Cardiac septum (tissue), 1 donor: ENCODE results near the gene SCMH1. TPM values are rescaled to one million over a fixed set of nuclear protein-coding genes. Genes with fewer than 3 reads are reported as not detected.

Experiments used
- DNase-seq: peaks from one replicate; pipeline ENCODE4 v3.0.0-alpha.2; 2020; ENCODE audit warnings: low spot score
- intact Hi-C: fragments of 100-400 bp; cut with DNase I; formaldehyde crosslinking; loops from one replicate; pipeline ENCODE4 v1.14.0; 2022
- total RNA-seq: library from RNA; stranded (reverse); fragmentation: NEBNext Ultra II Directional; extraction: Animal tissue kit (Norgen Biotek cat#: 25700); gene quantifications from one replicate; pipeline ENCODE4 v1.2.1, GENCODE V29; 2021
- donor health status: DM: no; HTN: no; CAD: no.

Gene SCMH1
- total RNA-seq, 1 donor from 2014 or later, result 47.3 TPM

DNA sequence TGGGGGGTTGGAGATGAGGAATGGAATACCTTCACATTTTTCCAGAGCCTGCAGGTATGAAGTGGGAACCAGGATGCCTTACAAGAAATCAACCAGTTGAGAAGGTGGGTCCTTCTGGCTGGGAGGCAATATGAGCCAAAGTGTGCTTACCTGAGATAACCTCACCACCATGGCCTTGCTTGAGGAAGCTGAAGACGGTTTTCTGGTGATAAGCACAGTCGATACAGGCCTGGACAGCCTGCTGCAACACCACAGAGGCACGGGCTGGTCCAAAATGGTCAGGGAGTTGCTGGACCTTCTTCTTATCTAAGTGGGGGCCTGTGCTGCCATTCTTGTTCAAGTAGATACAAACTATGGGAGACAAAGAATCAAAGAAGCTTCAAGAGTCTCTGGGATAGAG lies 193.6 kb downstream of the SCMH1 start:
- DNase-seq, result no peak

DNA sequence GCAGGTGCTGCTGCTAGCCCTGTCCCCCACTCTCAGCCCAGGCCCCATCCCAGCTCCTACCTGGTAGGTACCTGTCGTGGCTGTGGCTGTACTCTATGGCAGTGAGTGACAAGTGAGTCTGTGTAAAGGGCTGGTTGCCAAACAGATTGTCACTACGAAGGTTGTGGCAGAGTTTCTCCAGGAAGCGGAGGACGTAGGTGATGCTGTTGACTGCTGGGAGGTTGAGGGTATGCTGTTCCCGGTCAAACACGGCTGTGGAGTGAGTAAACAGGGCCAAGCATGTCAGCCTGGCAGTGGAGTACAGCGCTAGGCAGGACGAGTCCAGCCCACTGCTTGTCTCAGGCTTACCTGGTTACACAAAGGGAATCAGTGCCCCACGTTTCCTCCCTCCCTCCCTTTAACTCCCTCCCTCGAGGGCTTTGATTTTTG lies 195.7 kb downstream of the SCMH1 start:
- intact Hi-C loops, result loop anchor here (10.0 kb wide), 1 partner anchor 188 kb away; no protein-coding TSS in a partner anchor

More for the DNA sequence above, 193.6 kb downstream of the SCMH1 start:
- intact Hi-C loops, result loop anchor here (10.0 kb wide), 1 partner anchor 186 kb away; no protein-coding TSS in a partner anchor

DNA sequence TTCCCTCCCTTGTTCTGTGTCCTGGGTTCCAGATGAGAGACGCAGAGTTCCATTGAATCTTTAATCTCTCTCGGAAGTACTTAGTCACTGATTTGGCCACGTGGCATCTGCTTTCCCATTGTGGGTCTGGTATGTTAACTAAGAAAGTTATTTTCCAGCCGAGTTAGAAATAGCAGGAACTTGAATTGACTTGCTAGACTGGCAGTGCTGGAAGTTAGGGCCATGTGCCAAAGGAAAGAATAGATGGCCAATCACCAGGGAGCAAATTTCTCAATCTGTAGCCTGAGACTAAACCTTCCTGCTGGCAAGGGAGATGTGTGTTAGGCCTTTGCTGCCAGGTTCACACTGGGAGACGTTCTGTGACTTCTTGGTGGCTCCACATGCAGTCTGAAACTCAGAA lies 196.4 kb downstream of the SCMH1 start:
- intact Hi-C loops, result loop anchor here (2.0 to 10.0 kb wide), 2 partner anchors 57 to 189 kb away; no protein-coding TSS in a partner anchor
- DNase-seq, result no peak

More for the DNA sequence above, 195.7 kb downstream of the SCMH1 start:
- DNase-seq, result no peak

DNA sequence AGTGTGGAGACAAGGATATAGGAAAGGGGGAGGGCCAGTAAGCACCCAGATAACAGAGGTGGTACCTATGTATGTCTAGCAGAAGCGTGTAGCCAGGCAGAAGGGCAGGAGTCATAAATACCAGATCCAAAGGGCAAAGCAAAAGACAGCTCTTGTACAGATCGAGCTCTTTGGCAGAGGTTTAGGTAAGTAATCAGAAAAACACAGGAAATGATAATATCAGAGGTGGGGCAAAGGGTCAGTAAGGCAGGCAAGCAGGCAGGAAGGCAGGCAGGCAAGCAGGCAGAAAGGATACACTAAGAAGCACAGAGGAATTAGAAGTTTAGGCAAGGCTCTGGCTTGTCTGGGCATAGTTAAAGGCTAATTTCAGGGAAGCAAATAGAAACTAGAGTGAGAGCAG lies 197.9 kb downstream of the SCMH1 start:
- no peak for DNase-seq
- intact Hi-C loops, result loop anchor here (2.0 to 10.0 kb wide), 2 partner anchors 59 to 191 kb away; no protein-coding TSS in a partner anchor

DNA sequence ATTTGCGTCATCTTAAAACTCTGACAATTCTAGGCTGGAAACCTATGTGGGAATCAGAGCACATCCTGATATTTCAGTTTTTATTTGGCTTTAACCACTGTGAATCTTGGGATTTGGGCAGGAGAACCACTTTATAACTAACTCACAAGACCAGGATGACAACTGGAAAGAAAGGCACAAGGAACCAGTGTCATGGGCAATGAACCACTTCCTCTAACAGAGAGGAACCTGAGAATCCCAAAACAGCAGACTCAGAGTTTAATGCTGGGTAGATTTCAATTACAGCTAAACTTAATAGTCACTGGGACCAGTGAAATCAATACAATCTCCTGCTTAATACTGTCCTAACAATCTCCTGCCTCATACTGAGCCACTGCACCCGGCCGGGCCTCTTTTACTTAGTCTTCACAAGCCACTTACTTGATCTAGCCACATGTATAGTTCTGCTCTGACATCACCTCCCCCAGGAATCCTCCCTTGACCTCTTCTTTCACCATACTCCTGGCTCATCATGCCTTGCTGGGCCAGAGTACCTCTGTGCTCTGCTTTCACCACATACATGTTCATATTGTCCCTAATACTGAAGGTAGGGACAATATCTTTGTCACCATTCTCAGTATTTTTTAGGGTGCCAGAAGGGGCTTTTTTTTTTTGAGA lies 200.4 kb downstream of the SCMH1 start:
- intact Hi-C loops, result loop anchor here (10.0 kb wide), 1 partner anchor 193 kb away; no protein-coding TSS in a partner anchor
- DNase-seq, result no peak

DNA sequence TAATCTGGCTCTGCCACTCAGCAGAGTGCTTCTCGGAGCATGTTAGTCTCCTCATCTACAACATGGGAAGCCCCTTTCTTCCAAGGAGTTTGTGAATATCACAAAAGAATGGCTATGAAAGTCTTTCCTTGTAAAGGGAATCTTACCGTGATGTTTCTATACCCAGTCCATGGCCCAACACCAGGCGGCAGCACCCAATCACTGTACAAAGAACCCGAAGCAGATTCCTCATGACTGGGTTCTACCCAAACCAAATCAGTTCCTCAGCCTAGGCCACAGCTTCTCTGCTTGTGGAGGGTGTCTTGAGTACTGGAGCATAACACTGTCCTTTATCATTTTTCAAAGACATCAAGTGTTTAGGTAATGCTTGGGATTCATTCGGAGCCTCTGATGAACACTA lies 204.0 kb downstream of the SCMH1 start:
- intact Hi-C loops, result no loop called here
- no peak for DNase-seq

DNA sequence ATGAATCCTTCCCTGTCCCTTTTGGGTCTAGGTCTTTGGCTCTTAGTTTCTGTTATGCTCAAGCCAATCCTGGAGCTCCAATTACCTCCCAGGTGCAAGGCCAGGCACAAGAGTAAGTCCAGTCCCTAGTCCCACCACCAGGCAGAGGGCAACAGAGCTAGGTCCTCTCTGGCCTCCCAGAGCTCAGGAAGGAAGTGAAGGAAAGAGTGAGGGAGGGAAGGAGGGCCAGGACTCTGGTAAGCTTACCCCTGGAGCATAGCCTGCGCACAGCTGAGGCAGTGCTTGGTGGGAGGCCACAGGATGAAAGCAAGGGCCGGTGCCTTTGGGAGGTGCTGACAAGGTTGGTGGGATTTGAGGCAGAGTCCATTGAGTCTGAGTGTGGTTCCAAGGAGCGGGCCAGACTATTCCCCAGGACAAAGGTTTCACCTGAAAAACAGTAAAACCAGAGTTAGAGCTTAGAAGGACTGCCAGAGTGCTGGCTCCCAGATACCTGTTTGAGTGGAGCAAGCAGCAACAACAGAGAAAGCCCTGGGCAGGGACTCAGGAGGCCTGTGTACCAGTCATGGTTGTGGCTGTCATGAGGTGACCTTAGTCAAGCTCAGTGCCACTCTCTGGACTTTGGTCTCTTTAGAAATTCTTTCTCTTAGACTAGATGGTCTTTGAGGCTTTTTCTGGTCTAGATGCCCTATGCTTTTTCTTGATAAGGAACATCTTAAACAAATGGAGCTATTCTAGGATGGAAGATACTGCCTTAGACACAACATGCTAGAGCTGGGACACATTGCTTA lies 204.8 kb downstream of the SCMH1 start:
- intact Hi-C loops, result no loop called here
- no peak for DNase-seq

DNA sequence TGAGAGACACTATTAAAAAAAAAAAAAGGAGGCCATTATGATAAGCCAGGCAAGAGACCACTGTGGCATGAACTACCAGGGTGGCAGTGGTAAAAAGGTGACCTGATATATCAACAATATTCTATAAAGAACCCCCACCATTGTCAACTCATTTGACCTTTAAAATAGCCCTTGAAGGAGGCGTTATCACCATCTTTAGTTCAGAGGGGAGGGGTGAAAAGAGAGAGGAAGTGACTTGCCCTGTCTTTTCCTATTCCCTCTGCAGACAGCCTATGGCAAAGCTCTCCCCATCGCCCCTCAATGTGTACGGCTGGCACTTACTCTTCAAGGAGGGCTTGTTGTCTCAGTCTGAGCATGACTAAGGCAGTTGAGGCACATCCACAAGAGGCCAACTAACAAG lies 208.8 kb downstream of the SCMH1 start:
- intact Hi-C loops, result no loop called here
- no peak for DNase-seq

DNA sequence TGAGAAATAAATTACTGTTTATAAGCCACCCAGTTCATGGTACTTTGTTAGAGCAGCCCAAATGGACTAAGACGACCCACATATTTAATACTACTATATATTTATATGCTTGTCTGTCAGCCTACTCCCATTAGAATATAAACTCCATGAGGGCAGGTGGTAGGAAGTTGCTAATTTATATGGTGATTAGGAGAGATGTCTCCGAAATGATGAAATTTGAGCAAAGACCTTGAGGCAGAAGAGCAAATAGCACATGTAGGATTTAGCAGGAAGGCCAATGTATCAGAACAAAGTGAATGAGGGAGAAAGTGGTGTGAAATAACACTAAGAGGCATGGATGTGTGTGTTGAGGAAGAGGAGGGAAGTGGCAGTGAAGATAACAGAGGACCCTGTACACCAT lies 210.0 kb downstream of the SCMH1 start:
- DNase-seq, result no peak

DNA sequence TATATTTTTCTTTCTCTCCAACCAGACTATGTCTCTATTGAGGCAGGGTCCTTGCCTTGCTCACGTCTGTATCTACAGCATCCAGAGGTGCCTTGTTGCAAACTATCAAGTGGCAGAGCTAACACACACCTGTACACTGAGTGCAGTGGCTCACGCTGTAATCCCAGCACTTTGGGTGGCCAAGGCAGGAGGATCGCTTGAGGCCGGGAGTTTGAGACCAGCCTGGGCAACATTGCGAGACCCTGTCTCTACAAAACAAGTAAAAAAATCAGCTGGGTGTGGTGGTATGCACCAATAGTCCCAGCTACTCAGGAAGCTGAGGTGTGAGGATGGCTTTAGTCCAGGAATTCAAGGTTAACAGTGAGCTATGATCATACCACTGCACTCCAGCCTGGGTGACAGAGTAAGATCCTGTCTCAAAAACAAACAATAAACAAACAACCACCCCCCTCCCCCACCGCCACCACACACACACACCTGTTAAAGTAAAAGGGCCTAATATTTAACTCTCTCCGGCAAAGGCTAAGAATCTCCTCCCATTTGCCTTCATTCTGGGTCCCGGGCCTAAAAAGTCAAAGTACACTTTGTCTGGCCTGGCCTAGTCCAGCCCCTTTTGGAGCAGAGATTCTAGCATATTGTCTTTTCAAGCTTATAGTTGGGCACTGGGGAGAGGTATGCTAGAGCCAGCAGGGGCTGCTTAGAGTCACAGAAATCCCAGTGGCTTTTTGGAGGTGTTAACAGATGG lies 211.1 kb downstream of the SCMH1 start:
- intact Hi-C loops, result no loop called here

More for the DNA sequence above, 210.0 kb downstream of the SCMH1 start:
- intact Hi-C loops, result no loop called here

DNA sequence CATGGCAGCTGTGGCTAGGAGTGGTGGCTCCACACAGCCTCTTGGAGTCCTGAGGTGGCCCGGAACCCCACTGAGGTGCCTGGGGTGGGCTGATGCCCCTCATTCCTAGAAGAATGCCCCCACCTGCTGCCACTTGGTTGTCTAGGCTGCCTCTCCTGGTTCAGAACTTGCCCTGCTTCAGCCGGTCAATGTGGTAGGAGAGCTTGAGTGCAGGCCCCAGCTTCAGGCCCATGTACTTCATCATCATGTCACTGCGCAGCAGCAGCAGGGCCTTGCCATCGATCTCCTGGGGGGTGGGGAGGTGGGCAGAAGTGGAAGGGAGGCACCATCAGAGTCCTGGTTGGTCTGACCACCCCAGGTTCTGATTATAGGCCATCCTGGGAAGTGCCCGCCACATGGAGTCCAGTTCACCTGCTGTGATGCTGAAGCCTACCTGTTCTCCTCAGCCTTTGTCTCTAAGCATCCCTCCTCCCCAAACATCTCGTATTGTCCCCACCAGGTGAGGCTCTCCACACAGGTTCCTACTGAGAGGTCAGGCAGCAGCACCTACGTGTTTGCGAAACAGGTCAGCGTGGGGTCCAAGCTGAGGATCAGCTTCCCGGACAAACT lies 214.0 kb downstream of the SCMH1 start:
- no peak for DNase-seq
- intact Hi-C loops, result no loop called here

More for the DNA sequence above, 211.1 kb downstream of the SCMH1 start:
- DNase-seq, result no peak

DNA sequence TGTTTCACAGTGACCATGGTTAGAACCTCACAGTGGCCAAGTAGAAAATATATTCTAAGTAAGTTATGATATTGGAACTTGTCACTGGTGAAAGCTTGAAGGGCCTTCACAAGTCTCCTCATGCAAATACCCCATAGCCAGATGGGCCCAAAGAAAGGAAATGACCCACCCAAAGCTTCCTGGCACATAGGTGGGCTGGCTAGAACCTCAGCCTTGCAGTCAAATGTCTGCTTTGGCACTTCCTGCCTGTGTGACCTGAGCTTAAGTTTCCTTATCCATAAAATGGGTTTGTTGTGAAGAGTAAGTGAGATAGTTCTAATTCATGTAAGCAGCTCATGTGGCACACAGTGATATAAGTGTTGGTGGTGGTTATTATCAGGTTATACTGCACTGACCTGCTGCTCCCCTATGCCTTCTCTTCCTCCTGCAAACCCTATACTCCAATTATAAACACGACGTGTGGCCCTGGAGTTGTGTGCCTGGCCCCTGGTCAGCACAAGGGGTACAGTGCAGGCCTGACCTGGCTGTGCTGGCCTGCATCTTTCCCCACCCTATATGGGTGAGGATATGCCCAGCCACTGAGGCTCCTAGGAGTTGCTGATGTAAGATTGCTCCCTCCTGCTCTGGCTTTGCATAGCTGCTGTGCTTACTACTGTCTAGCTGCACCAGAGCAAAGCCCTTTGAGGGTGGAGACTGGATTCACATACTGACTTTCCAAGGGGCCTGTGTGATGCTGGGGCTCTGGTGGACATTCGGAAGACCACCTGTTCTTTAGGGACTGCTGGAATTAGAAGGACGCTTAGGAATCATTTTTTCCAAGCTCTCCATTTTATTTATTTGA lies 215.9 kb downstream of the SCMH1 start:
- intact Hi-C loops, result no loop called here
- no peak for DNase-seq

DNA sequence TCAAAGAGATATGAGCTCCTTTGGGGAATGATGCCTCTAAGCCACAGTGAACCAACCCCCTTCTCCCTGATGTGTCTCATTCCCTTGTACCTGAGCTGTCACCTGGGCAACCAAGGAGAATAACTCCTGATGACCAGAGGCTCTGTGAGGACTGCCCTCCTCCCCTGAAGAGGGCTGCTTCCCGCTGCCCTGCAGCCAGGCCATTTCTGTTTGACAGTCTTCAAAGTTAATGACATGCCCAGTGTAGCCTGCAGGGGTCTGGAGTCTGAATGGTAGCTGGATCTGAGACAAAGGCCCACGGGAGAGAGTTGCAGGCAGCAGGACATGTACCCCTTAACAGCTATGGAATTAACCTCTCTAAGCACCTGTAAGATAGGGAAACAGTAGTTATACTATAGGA lies 217.2 kb downstream of the SCMH1 start:
- DNase-seq, result no peak
- intact Hi-C loops, result no loop called here

DNA sequence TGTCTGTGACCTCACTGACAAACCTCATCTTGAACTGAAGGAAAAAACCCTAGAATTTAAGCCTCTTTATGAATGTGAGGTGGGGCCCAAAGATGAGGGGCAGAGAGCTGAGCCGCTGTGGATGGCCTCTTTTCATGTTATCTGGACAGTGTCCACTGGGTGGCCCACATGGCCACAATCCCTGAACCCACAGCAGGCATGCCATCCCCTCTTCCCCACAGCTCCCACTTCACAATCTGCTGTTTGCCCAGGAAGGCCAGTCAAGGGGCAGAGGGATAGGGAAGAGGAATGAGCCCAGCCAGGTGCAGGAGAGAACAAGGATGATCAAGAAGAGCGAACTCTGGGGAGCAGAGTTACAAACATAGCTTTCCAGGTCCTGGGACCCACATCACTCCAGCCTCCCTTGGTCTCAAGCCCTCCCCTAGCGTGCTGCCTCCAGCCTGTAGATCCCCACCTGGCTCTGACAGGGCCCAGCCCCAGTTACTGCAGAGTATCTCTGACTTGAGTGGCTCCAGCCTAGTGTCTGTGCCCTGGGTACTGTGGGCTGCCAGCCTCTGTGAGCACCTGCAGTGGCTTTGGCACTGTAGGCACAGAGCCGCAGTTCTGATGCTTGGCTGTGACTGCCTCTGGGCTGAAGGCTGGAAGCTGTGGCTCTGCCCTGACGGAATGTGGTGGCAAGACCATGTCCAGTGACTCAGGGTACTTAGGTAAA lies 218.7 kb downstream of the SCMH1 start:
- no peak for DNase-seq
- intact Hi-C loops, result no loop called here

DNA sequence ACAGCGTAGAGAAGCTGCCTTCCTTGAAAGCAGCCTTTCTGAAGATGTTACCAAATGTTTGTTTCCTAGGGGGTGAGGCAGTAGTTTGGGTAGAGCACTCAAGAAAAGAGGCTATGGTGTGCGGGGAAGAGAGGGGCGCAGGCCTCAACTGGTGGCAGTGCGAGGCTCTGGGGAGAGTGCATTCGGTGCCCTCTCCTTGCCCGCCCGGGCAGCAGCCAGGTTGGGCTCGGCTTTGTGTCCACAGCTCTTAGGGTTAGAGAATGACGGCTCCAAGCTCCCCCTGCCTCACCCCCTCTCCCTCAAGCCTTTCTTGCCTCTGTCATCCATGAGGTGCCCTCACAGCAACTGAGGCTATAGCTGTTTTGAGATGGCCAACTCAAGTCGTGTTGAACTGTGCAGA lies 219.7 kb downstream of the SCMH1 start:
- intact Hi-C loops, result no loop called here
- DNase-seq, result no peak

DNA sequence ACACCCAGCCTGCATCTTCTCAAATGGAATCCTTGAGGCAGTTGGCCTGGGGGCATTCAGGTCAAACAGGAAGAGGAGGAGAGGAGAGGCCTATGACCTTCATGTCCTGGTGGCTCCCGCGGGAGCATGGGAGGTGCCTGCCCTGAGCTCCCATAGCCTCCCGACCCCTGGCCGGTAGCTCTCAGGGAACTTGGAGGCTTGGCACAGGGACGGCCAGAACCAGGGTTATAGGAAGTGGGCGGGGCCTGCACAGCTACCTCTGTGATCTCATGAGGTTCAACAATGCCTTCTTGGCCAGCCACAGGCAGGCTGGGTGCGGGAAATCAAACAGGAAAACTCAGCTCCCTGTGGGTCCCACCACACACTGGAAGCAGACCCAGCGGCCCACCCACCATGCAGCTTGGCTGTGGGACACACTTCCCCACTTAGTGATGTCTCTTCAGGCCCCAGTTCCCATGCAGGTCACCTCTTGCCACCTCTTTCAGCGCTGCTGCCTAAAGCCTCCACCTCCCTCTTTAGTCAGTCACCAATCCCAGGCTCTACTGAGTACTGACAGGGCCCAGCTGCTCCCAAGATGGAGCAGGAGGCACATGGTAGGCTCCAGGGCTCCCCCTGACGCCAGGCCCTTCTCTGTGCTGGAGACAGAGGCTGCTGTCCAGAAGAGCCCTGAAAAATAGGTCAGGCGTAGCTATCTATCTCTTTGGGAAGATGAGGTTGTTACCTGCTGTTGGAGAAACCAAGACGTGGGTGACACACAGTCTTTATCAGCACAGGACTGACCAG lies 220.4 kb downstream of the SCMH1 start, which contains the start of gene SLFNL1:
Gene SLFNL1, minus strand, starts transcription at position 200 of the 783 bp plus-strand sequence. CDS start 1,065 bp downstream, outside the sequence.
- DNase-seq, result no peak
- intact Hi-C loops, result no loop called here

DNA sequence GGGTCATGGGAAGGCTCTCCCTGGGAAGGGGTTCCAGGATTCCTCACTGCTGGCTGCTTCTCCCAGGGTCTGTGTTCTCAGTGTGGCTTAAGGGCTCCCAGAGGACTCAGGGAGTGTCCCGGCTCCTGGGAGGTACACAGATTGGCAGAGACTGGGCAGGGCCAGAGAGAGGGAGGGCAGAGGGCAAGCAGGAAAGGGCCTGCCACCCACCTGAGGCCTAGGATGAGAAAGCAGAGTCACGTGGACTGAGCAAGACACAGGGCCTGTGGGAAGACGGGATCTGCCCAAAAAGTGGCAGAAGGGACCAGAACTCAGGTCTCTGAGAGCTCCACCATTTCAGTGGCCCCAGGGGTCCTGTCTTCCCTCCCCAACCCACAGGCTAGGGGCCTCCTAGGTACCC lies 221.5 kb downstream of the SCMH1 start:
- intact Hi-C loops, result no loop called here
- no peak for DNase-seq
